Spleen (tissue), 7 donors: ENCODE measurements around the gene NOTCH4.
A peak's percentile ranks its signal among the peaks of the same experiment; 100 is the strongest.

Source experiments
- CTCF ChIP-seq, 11 experiments: fragments of 200-600 bp in 7 of 11; fragments of 450-650 bp in 4 of 11; sonication (generic) in 4 of 11; IDR thresholded peaks in 8 of 11; conservative IDR thresholded peaks in 3 of 11; 1 replicate in 7 of 11; 2 replicates in 4 of 11; pipeline versions ENCODE4 v1.4.0 to v1.8.0; 2016 to 2021; ENCODE audit warnings: antibody characterized with exemption in 11 of 11, inconsistent platforms in 4 of 11, mild to moderate bottlenecking in 1 of 11
- POLR2A ChIP-seq, 3 donors: fragments of 450-650 bp; IDR thresholded peaks; one replicate each; pipeline ENCODE4 v1.5.1; 2017; ENCODE audit warnings: antibody characterized with exemption in 3 of 3, mild to moderate bottlenecking in 1 of 3
- POLR2AphosphoS5 ChIP-seq, 3 donors: sonication (generic); formaldehyde crosslinking; IDR thresholded peaks; one replicate each; pipeline ENCODE4 v1.5.1; 2017; ENCODE audit warnings: antibody characterized with exemption in 3 of 3
- donor health status: DM: no; HTN: no; CAD: no; lungs with moderate emphysema.
- donor health status: DM: no; HTN: no; CAD: no.
- donor health status: DM: no; HTN: no; CAD: no.

- TF ChIP-seq CTCF (IDR thresholded peaks at IDR 0.05 in 8 of 11, conservative IDR thresholded peaks at IDR 0.05 in 3 of 11) = peak in 1 of 11 experiments; percentile 36
- TF ChIP-seq POLR2A (IDR thresholded peaks at IDR 0.05) = peak in 2 of 3 donors; percentile 37 to 66
- peak in 1 of 3 donors; percentile 86 for TF ChIP-seq POLR2AphosphoS5 (IDR thresholded peaks at IDR 0.05)
These were observed 28.8 kb downstream of the NOTCH4 start for GRCh38 chr6:32194825-32195651.
